Esophagus squamous epithelium (tissue), 5 donors: Measurements from ENCODE around the gene TPPP2. TPM values are rescaled to one million over a fixed set of nuclear protein-coding genes. Genes with fewer than 3 reads are reported as not detected.

Source experiments
- DNase-seq: peaks from one replicate; lab custom pipeline; 2025; lab: John Stamatoyannopoulos, UW
- H3K27ac ChIP-seq, 4 donors: fragments of 200-600 bp; sonication (generic); one replicate each; pipeline ENCODE4 v1.5.1; 2016 to 2019; ENCODE audit warnings: mild to moderate bottlenecking in 1 of 4
- H3K27me3 ChIP-seq, 4 donors: fragments of 200-600 bp; sonication (generic); 1 replicate in 3 of 4; 2 replicates in 1 of 4; pipeline versions ENCODE4 v1.5.1 to v1.6.0; 2017 to 2021; ENCODE audit warnings: antibody characterized with exemption in 1 of 4
- H3K36me3 ChIP-seq, 3 donors: fragments of 200-600 bp; sonication (generic); one replicate each; pipeline ENCODE4 v1.5.1; 2016 to 2019
- H3K4me1 ChIP-seq, 3 donors: fragments of 200-600 bp; sonication (generic); one replicate each; pipeline ENCODE4 v1.5.1; 2017 to 2019
- H3K4me3 ChIP-seq, 4 donors: fragments of 200-600 bp; sonication (generic); 1 replicate in 3 of 4; 2 replicates in 1 of 4; pipeline ENCODE4 v1.5.1; 2016 to 2019; ENCODE audit warnings: mild to moderate bottlenecking in 2 of 4, moderate library complexity in 1 of 4
- H3K9me3 ChIP-seq, 3 donors: fragments of 200-600 bp; sonication (generic); one replicate each; pipeline ENCODE4 v1.5.1; 2016 to 2019
- POLR2A ChIP-seq, 4 donors: fragments of 450-650 bp; IDR thresholded peaks; one replicate each; pipeline ENCODE4 v1.6.1; 2017; ENCODE audit warnings: antibody characterized with exemption in 4 of 4, mild to moderate bottlenecking in 4 of 4, moderate library complexity in 3 of 4
- WGBS, 2 donors: methylation state at CpG; one replicate each; pipeline ENCODE4 v1.1.5; 2018; 5-methylcytosine and 5-hydroxymethylcytosine counted together
- intact Hi-C: fragments of 100-400 bp; cut with DNase I; formaldehyde crosslinking; loops from one replicate; pipeline ENCODE4 v1.15.0; 2022
- total RNA-seq, 4 donors: library from RNA; depleted of rRNA; stranded (reverse); fragments of >200 nt; gene quantifications; one replicate each; pipeline ENCODE4 v1.1.0, GENCODE V29; 2016
- TF ChIP-seq, protein P1 (sequence below), 6 experiments: fragments of 450-650 bp in 4 of 6; fragments of 200-600 bp in 2 of 6; sonication (generic) in 2 of 6; IDR thresholded peaks; one replicate each; pipeline ENCODE4 v1.5.1; 2016 to 2019; ENCODE audit warnings: antibody characterized with exemption in 6 of 6, mild to moderate bottlenecking in 4 of 6, moderate library complexity in 4 of 6
- donor health status: DM: yes; HTN: yes; CAD: no.

Gene TPPP2
- total RNA-seq, 4 donors from 2014 or later = not detected

- 0% methylated on average over 4 of the region's 37 CpGs for WGBS, 2 donors
- TF ChIP-seq, protein P1, sequence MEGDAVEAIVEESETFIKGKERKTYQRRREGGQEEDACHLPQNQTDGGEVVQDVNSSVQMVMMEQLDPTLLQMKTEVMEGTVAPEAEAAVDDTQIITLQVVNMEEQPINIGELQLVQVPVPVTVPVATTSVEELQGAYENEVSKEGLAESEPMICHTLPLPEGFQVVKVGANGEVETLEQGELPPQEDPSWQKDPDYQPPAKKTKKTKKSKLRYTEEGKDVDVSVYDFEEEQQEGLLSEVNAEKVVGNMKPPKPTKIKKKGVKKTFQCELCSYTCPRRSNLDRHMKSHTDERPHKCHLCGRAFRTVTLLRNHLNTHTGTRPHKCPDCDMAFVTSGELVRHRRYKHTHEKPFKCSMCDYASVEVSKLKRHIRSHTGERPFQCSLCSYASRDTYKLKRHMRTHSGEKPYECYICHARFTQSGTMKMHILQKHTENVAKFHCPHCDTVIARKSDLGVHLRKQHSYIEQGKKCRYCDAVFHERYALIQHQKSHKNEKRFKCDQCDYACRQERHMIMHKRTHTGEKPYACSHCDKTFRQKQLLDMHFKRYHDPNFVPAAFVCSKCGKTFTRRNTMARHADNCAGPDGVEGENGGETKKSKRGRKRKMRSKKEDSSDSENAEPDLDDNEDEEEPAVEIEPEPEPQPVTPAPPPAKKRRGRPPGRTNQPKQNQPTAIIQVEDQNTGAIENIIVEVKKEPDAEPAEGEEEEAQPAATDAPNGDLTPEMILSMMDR (IDR thresholded peaks at IDR 0.05) = no peak
- TF ChIP-seq POLR2A (IDR thresholded peaks at IDR 0.05) = peak in 1 of 4 donors; percentile 19
- Histone ChIP-seq H3K36me3 (peaks cover 0 to 29% (median 3%) of the 10 kb centered on the region in 3 donors), H3K27me3 (peaks cover 0 to 33% (median 0%) of the 10 kb centered on the region in 4 donors), H3K4me3 (peak overlapping the region; percentile 45 to 85 (median 66)), H3K9me3 (no peaks in the 10 kb centered on the region), H3K4me1 (peaks cover 23 to 49% (median 29%) of the 10 kb centered on the region in 3 donors), H3K27ac (peak overlapping the region; percentile 75 to 91 (median 86))
- DNase-seq = no peak
- intact Hi-C loops = no loop called here
Measured at GRCh38 chr14:21071225-21072030, 41.4 kb downstream of the TPPP2 start.

GRCh38 chr14:21072031-21072473 is 42.0 kb downstream of the TPPP2 start:
- WGBS, 2 donors = 42 to 45% methylated on average over 4 of the region's 4 CpGs
- peak overlapping the region; percentile 45 to 91 (median 86) for H3K27ac ChIP-seq
- TF ChIP-seq, protein P1 (IDR thresholded peaks at IDR 0.05) = no peak
- TF ChIP-seq POLR2A (IDR thresholded peaks at IDR 0.05) = no peak
- DNase-seq = no peak
- no peaks in the 10 kb centered on the region for H3K9me3 ChIP-seq
- H3K36me3 ChIP-seq = peaks cover 0 to 36% (median 7%) of the 10 kb centered on the region in 3 donors
- peak overlapping the region in 3 of 4 donors; percentile 60 to 85 (median 71) for H3K4me3 ChIP-seq
- H3K4me1 ChIP-seq = peaks cover 23 to 49% (median 29%) of the 10 kb centered on the region in 3 donors
- intact Hi-C loops = no loop called here
- peaks cover 0 to 33% (median 0%) of the 10 kb centered on the region in 4 donors for H3K27me3 ChIP-seq

GRCh38 chr14:21072781-21073339 is 42.8 kb downstream of the TPPP2 start:
- Histone ChIP-seq H3K4me1 (peaks cover 23 to 49% (median 29%) of the 10 kb centered on the region in 3 donors), H3K27me3 (peaks cover 0 to 33% (median 0%) of the 10 kb centered on the region in 4 donors), H3K27ac (peak overlapping the region in 3 of 4 donors; percentile 83 to 91 (median 88)), H3K9me3 (no peaks in the 10 kb centered on the region), H3K36me3 (peaks cover 0 to 42% (median 7%) of the 10 kb centered on the region in 3 donors), H3K4me3 (no peak overlapping the region)
- intact Hi-C loops = no loop called here
- no peak for TF ChIP-seq POLR2A (IDR thresholded peaks at IDR 0.05)
- TF ChIP-seq, protein P1 (IDR thresholded peaks at IDR 0.05) = no peak
- DNase-seq = no peak
- WGBS, 2 donors = 90 to 97% methylated on average over 2 to 6 of the region's 9 CpGs

GRCh38 chr14:21073921-21074320 is 43.9 kb downstream of the TPPP2 start:
- WGBS, 2 donors = 100% methylated on average over 1 of the region's 9 CpGs; no CpG with 5 or more reads in 1 of the 2 donors

More at GRCh38 chr14:21073921-21074320, 43.9 kb downstream of the TPPP2 start:
- Histone ChIP-seq H3K36me3 (peaks cover 4 to 52% (median 7%) of the 10 kb centered on the region in 3 donors), H3K4me1 (peaks cover 18 to 41% (median 23%) of the 10 kb centered on the region in 3 donors), H3K9me3 (no peaks in the 10 kb centered on the region), H3K4me3 (no peak overlapping the region), H3K27ac (no peak overlapping the region), H3K27me3 (peaks cover 0 to 24% (median 0%) of the 10 kb centered on the region in 4 donors)
- DNase-seq = no peak
- intact Hi-C loops = no loop called here
- TF ChIP-seq, protein P1 (IDR thresholded peaks at IDR 0.05) = no peak
- no peak for TF ChIP-seq POLR2A (IDR thresholded peaks at IDR 0.05)
